ENCODE results near the gene CD63.

CD63 gene

DNA sequence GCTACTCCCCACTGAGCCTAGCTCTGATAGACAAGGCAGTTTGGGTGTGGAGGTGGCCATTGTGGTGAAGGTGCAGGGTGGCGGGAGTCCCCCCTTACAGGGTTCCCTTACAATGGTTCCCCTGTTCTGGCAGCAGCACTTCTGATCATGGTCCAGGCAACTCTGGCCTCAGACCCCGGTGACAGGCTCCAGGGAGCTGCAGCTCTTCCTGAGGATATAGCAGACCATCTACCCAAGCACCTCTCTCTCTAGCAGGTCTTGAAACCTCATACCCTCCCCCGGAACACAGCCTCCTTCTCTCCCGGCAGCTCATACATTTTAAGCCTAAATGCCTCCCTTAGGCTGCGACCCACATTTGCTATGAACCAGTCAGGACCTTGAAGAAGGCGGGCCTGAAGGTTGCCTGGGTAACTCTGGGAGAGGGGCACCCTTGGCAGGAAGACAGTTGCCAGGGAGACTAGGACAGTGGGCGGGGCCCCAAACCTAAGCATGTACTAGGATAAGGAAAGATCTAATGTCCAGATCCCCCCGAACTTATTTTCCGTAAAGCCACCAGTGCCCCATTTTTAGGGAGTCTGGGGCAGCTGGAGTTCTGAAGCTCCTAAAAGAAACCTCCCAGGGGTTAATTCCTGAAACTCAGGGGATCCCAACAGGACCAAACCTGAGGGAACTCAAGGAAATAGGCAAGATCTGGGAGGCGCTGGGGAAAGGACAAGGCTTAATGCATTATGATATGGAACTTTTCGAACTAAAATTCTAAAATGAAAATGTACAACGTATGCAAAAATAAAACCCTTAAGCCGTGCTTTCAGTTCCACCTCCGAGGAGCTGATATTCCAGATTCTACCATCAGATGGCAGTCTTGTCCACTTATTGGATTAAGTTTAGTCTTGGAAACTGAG is 9.6 kb upstream of the CD63 start:
- peak overlapping the region; percentile 35 for H3K9ac ChIP-seq (ENCODE audit: low read depth, low read length)
- no peaks in the 10 kb centered on the region for H3K36me3 ChIP-seq (ENCODE audit: control insufficient read depth, insufficient read depth, low read length)
- no peaks in the 10 kb centered on the region for H3K27me3 ChIP-seq (ENCODE audit: control insufficient read depth, insufficient read depth, low read length)
- peak overlapping the region; percentile 66 for H3K4me3 ChIP-seq (ENCODE audit: low read depth, low read length)
- H3K9me3 ChIP-seq (ENCODE audit: control insufficient read depth, insufficient read depth, low read length): no peaks in the 10 kb centered on the region
- peak overlapping the region; percentile 84 for H3K27ac ChIP-seq (ENCODE audit: low read depth, low read length)
- peaks cover 22% of the 10 kb centered on the region for H3K4me1 ChIP-seq (ENCODE audit: control insufficient read depth, insufficient read depth, low read length)

DNA sequence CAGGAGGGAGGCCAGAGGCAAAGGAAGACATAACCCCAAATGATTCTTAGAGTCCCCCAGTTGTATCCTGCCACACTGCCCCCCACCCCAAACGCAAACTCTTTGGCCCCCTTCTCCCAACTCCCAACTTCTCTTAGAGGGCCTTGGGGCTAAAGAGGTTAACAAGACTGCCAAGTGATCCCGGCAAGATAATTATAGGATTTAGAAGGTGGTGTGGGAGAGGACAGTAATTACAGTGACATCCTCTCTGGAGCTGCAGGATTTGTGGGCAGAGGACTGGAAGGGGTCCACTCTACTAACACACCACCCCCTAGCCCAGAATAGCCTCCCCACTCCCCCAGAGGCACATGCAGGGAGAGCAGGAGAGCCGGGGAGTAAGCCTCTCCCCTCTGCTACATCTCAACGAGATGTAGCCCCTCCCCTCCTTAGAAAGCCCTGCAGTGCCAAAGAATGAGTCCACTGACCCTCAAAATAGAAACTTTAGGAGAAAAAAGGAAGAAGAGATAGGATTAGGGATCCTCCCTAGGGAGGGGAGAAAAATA is 8.8 kb upstream of the CD63 start:
- H3K36me3 ChIP-seq (ENCODE audit: control insufficient read depth, insufficient read depth, low read length): no peaks in the 10 kb centered on the region
- H3K9ac ChIP-seq (ENCODE audit: low read depth, low read length): peak overlapping the region; percentile 35
- peak overlapping the region; percentile 84 for H3K27ac ChIP-seq (ENCODE audit: low read depth, low read length)
- no peaks in the 10 kb centered on the region for H3K9me3 ChIP-seq (ENCODE audit: control insufficient read depth, insufficient read depth, low read length)
- H3K27me3 ChIP-seq (ENCODE audit: control insufficient read depth, insufficient read depth, low read length): no peaks in the 10 kb centered on the region
- H3K4me3 ChIP-seq (ENCODE audit: low read depth, low read length): peak overlapping the region; percentile 66
- H3K4me1 ChIP-seq (ENCODE audit: control insufficient read depth, insufficient read depth, low read length): peaks cover 22% of the 10 kb centered on the region

DNA sequence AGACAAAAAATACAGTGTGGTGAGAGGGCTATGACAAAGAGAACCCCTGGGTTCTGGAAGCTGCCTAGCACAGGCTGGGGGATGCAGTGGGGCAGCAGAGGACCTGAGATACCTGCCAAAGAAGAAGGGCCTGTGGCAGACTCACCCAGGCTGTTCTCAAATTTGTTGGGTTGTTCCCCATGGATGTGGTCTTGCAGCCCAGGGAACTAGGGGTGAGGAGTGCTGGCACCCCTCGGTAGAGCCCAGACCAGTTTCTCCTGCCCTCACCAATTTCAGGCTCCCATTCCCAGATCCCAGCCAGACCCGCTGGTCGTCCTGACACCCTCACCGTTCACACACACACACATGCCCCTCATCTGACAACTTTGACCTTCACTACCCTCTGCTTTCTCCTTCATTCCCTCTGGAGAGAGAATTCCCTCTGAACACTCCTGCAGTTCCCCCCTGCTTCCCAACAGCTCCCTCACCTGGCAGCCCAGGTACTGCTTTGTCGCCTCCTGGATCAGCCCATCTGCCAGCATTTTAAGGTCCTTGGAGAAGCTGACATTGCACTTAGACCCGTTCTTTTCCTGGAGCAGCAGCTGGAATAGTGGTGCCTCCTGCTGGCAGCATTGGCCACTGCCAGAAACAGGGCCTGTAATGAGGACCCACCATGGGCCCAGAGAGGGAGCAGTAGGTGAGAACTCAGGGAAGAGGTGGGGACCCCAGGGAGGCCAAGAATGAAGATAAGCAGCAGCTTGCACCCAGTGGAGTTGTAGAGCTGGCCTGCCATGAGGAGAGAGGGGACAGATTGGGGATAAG is 8.2 kb upstream of the CD63 start:
- Histone ChIP-seq H3K4me3 (ENCODE audit: low read depth, low read length) (peak overlapping the region; percentile 66; the same call in 1 of the 2 replicates), H3K27ac (ENCODE audit: low read depth, low read length) (peak overlapping the region; percentile 84), H3K27me3 (ENCODE audit: control insufficient read depth, insufficient read depth, low read length) (no peaks in the 10 kb centered on the region), H3K4me1 (ENCODE audit: control insufficient read depth, insufficient read depth, low read length) (peaks cover 17% of the 10 kb centered on the region), H3K36me3 (ENCODE audit: control insufficient read depth, insufficient read depth, low read length) (no peaks in the 10 kb centered on the region), H3K9ac (ENCODE audit: low read depth, low read length) (no peak overlapping the region), H3K9me3 (ENCODE audit: control insufficient read depth, insufficient read depth, low read length) (no peaks in the 10 kb centered on the region)

DNA sequence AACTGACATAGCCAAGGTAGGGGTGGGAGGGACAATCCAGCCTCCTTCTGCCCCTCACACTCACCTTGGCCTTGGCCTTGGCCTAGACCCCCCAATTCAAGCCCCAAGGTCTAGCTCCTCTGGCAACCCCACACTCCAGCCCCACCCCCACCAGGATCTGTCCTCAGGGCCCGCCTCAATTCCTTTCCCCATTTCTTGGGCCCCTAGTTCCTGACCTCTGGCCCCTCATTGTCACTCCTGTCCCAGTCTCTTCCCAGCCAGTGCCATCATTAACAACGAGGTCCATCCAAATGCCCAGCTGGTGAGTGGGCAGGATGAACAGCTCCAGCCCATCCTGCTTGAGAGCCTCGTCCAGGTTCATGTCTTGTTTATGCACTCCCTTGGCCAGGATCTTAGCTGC is 7.3 kb upstream of the CD63 start:
- H3K36me3 ChIP-seq (ENCODE audit: control insufficient read depth, insufficient read depth, low read length): no peaks in the 10 kb centered on the region
- no peaks in the 10 kb centered on the region for H3K9me3 ChIP-seq (ENCODE audit: control insufficient read depth, insufficient read depth, low read length)
- no peaks in the 10 kb centered on the region for H3K27me3 ChIP-seq (ENCODE audit: control insufficient read depth, insufficient read depth, low read length)
- no peak overlapping the region for H3K4me3 ChIP-seq (ENCODE audit: low read depth, low read length)
- peaks cover 13% of the 10 kb centered on the region for H3K4me1 ChIP-seq (ENCODE audit: control insufficient read depth, insufficient read depth, low read length)
- H3K27ac ChIP-seq (ENCODE audit: low read depth, low read length): no peak overlapping the region
- no peak overlapping the region for H3K9ac ChIP-seq (ENCODE audit: low read depth, low read length)

DNA sequence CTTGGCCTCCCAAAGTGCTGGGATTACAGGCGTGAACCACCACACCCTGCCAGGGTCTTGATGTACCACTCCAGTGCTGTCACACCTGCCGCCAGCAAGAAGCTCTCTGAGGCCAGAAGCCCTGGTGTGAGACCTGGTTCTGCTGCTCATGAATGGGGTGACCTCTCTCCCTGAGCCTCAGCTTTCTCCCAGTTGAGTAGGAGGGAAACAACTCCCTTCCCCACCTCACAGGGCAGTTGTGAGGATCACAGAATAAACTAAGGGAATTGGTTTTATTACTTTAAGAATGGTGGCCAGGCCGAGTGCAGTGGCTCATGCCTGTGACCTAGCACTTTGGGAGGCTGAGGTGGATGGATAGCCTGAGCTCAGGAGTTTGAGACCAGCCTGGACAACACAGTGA is 5.8 kb upstream of the CD63 start:
- Histone ChIP-seq H3K27me3 (ENCODE audit: control insufficient read depth, insufficient read depth, low read length) (no peaks in the 10 kb centered on the region), H3K36me3 (ENCODE audit: control insufficient read depth, insufficient read depth, low read length) (no peaks in the 10 kb centered on the region), H3K4me3 (ENCODE audit: low read depth, low read length) (no peak overlapping the region), H3K9me3 (ENCODE audit: control insufficient read depth, insufficient read depth, low read length) (no peaks in the 10 kb centered on the region), H3K9ac (ENCODE audit: low read depth, low read length) (no peak overlapping the region), H3K4me1 (ENCODE audit: control insufficient read depth, insufficient read depth, low read length) (peaks cover 25% of the 10 kb centered on the region), H3K27ac (ENCODE audit: low read depth, low read length) (no peak overlapping the region)

DNA sequence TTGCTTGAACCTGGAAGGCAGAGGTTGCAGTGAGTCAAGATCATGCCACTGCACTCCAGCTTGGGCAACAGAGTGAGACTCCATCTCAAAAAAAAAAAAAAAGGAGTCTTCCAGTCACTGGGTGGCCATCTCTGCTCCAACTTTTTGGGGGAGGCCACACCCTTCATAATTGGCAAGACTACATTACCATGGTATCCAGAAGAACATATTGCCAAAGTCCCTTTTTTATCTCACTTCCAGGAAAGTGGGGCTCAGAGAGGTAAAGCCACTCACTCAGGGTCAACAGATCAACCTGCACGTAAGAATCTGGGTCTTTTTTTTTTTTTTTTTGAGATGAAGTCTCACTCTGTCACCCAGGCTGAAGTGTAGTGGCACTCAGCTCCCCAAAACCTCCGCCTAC is 5.0 kb upstream of the CD63 start:
- H3K4me3 ChIP-seq (ENCODE audit: low read depth, low read length): no peak overlapping the region
- H3K9ac ChIP-seq (ENCODE audit: low read depth, low read length): no peak overlapping the region
- H3K36me3 ChIP-seq (ENCODE audit: control insufficient read depth, insufficient read depth, low read length): no peaks in the 10 kb centered on the region
- H3K27me3 ChIP-seq (ENCODE audit: control insufficient read depth, insufficient read depth, low read length): no peaks in the 10 kb centered on the region
- peaks cover 25% of the 10 kb centered on the region for H3K4me1 ChIP-seq (ENCODE audit: control insufficient read depth, insufficient read depth, low read length)
- no peaks in the 10 kb centered on the region for H3K9me3 ChIP-seq (ENCODE audit: control insufficient read depth, insufficient read depth, low read length)
- no peak overlapping the region for H3K27ac ChIP-seq (ENCODE audit: low read depth, low read length)

DNA sequence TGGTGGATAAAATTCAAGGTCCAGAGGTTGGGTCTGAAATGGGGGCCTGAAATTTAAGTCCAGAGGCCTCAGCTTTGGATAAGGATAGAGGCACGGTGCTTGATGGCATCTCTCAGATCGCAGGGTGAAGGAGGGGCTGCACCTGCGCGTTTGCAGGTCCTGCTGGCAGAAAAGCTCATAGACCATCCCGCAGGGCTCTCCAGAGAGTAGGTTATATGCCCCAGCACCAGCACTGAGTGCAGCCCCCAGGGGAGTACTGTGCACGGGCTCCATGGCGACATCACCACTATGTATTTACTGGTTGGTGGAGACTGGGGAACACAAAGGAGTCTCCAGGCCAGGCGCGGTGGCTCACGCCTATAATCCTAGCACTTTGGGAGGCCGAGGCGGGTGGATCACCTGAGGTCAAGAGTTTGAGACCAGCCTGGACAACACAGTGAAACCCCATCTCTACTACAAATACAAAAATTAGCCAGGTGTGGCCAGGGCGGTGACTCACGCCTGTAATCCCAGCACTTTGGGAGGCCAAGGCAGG is 4.3 kb upstream of the CD63 start:
- H3K27me3 ChIP-seq (ENCODE audit: control insufficient read depth, insufficient read depth, low read length): no peaks in the 10 kb centered on the region
- H3K27ac ChIP-seq (ENCODE audit: low read depth, low read length): no peak overlapping the region
- peaks cover 25% of the 10 kb centered on the region for H3K4me1 ChIP-seq (ENCODE audit: control insufficient read depth, insufficient read depth, low read length)
- no peak overlapping the region for H3K4me3 ChIP-seq (ENCODE audit: low read depth, low read length)
- H3K36me3 ChIP-seq (ENCODE audit: control insufficient read depth, insufficient read depth, low read length): no peaks in the 10 kb centered on the region
- no peak overlapping the region for H3K9ac ChIP-seq (ENCODE audit: low read depth, low read length)
- H3K9me3 ChIP-seq (ENCODE audit: control insufficient read depth, insufficient read depth, low read length): no peaks in the 10 kb centered on the region

DNA sequence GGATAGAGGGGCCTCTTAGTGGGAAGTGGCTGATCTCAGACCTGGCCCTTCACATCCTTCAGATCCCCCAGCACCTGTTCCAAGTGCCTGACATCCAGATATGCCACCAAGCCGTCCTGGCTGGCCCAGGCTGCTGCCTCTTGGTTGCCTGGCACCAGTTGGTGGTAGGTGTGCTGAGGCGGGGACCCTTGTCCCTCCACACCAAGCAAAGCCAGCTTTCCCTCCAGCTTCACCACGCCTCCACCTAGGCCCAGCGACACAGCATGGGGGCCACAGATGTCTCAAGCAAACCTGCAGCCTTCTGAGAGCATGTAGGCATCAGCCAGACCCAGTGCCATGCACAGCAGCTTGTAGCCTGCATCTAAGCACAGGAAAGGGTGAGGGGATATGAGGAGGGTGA is 3.5 kb upstream of the CD63 start:
- H3K27ac ChIP-seq (ENCODE audit: low read depth, low read length): no peak overlapping the region
- peaks cover 21% of the 10 kb centered on the region for H3K4me1 ChIP-seq (ENCODE audit: control insufficient read depth, insufficient read depth, low read length)
- H3K36me3 ChIP-seq (ENCODE audit: control insufficient read depth, insufficient read depth, low read length): 0 out of 2 replicates have a peak, but pooled peaks cover under 1% of the 10 kb centered on the region
- no peak overlapping the region for H3K4me3 ChIP-seq (ENCODE audit: low read depth, low read length)
- no peak overlapping the region for H3K9ac ChIP-seq (ENCODE audit: low read depth, low read length)
- H3K9me3 ChIP-seq (ENCODE audit: control insufficient read depth, insufficient read depth, low read length): no peaks in the 10 kb centered on the region
- H3K27me3 ChIP-seq (ENCODE audit: control insufficient read depth, insufficient read depth, low read length): no peaks in the 10 kb centered on the region

DNA sequence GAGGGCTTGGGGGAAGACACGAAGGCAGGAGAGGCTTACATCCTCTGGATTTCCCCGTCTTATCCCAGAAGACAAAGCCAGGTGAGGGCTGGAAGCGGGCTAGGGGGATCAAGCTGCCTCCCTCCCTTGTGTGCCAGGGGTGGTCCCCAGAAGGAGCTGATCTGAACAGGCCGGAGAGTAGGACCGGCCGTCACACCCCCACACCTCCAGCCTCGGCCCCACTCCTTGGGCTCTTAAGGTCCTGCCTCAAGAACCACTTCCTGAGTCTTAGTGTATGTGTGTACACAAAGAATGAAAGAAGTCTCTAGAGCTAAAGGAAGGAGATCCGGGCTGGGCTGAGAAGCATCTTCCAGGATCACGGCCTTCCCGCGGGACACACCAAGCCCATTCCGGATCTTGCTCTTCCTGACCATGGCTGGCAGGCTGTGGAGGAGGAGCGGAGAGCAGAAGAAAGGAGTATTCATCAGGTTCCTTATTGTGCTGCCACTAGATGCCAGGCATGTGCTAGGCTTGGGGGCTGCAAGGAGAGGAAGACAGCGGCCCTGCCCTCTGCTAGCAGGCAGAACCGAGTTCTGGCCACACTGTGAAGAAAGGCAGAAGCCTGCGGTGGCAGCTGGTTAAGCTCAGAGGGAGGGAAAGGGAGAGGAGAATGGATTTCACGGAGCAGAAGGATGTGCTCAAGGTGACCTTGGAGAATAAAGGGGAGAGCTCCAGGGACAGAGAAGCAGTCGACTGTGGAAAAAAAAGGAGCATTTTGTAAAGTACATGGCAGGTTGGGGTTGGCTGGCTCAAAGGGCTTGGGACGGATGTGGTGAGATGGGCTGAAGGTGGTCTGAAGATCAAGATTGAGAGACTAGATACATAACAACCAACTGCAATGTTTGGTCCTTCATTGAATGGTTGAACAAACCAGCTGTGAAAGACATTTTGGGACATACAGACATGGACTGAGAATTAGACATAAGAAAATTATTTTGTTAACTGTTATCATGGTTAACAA is 1.3 kb upstream of the CD63 start:
- Histone ChIP-seq H3K36me3 (ENCODE audit: control insufficient read depth, insufficient read depth, low read length) (peaks cover 20% of the 10 kb centered on the region), H3K27ac (ENCODE audit: low read depth, low read length) (peak overlapping the region; percentile 97), H3K9me3 (ENCODE audit: control insufficient read depth, insufficient read depth, low read length) (no peaks in the 10 kb centered on the region), H3K9ac (ENCODE audit: low read depth, low read length) (peak overlapping the region; percentile 17), H3K27me3 (ENCODE audit: control insufficient read depth, insufficient read depth, low read length) (no peaks in the 10 kb centered on the region), H3K4me3 (ENCODE audit: low read depth, low read length) (peak overlapping the region; percentile 94), H3K4me1 (ENCODE audit: control insufficient read depth, insufficient read depth, low read length) (peaks cover 19% of the 10 kb centered on the region)

Measured in HUES48 (cell line).